ENCODE measurements around the gene USP12.

The USP12 gene

DNA sequence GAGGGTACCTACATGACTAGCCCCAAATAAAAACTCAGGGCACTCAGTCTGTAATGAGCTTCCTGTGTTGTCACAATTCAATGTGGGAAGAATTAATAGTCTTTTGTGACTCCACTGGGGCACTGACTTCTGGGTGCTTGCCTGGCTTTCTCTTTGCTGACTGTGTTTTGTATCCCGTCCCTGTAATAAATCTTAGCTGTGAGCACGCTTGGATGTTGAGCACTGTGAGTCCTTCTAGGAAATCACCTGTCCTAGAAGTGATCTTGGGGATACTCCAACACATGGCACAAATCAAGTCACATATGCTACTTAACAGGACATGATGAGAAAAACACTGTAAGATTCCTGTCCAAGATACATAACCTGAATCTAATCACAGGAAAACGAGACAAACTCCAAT lies 83.0 kb downstream of the USP12 start:
- no peaks in the 10 kb centered on the region for H3K27me3 ChIP-seq (ENCODE audit: insufficient read depth, low read length)
- no peak overlapping the region for H3K23ac ChIP-seq (ENCODE audit: low read length)
- H2BK5ac ChIP-seq (ENCODE audit: low read depth, low read length, poor library complexity) = no peak overlapping the region
- no peak overlapping the region for H4K12ac ChIP-seq (ENCODE audit: low read depth, low read length)
- no peak overlapping the region for H3K9ac ChIP-seq (ENCODE audit: low read length)
- no peak overlapping the region for H2AFZ ChIP-seq (ENCODE audit: insufficient read depth, low read length, poor library complexity)
- DNase-seq = no peak
- peaks cover 9 to 14% of the 10 kb centered on the region in 2 experiments for H3K36me3 ChIP-seq (ENCODE audit: control insufficient read depth in 1 of 2, insufficient read depth in 2 of 2, low read length in 2 of 2)
- no peak overlapping the region for H4K91ac ChIP-seq (ENCODE audit: low read depth, low read length)
- H3K4me2 ChIP-seq (ENCODE audit: low read length) = no peak overlapping the region
- H2BK120ac ChIP-seq (ENCODE audit: insufficient read depth, low read length, poor library complexity) = no peak overlapping the region
- no peaks in the 10 kb centered on the region for H3K9me3 ChIP-seq (ENCODE audit: insufficient read depth, low read depth, low read length)
- no peak overlapping the region for H3K4ac ChIP-seq (ENCODE audit: low read depth, low read length)
- H3K4me3 ChIP-seq (ENCODE audit: low read depth, low read length) = no peak overlapping the region
- H3K4me1 ChIP-seq (ENCODE audit: control insufficient read depth in 1 of 2, insufficient read depth in 2 of 2, low read length in 2 of 2) = no peaks in the 10 kb centered on the region
- no peak overlapping the region for H3K27ac ChIP-seq (ENCODE audit: low read depth, low read length)
- no peak overlapping the region for H3K18ac ChIP-seq (ENCODE audit: low read length)
- H3K79me1 ChIP-seq (ENCODE audit: low read length) = no peaks in the 10 kb centered on the region
- no peak overlapping the region for H2AK5ac ChIP-seq (ENCODE audit: low read length)
- no peaks in the 10 kb centered on the region for H3K79me2 ChIP-seq (ENCODE audit: control insufficient read depth, insufficient read depth, low read length, poor library complexity)
- no peak overlapping the region for H4K8ac ChIP-seq (ENCODE audit: low read depth, low read length)
- no peak overlapping the region for H2BK12ac ChIP-seq (ENCODE audit: low read length)
- no CpG with 5 or more reads among the region's 3 CpGs for WGBS (ENCODE audit: extremely low coverage, insufficient coverage, insufficient read length)
- no peak overlapping the region for H3K14ac ChIP-seq (ENCODE audit: low read length)

- no peaks in the 10 kb centered on the region for H3K9me3 ChIP-seq (ENCODE audit: insufficient read depth, low read depth, low read length)
- WGBS (ENCODE audit: extremely low coverage, insufficient coverage, insufficient read length) = no CpG with 5 or more reads among the region's 6 CpGs
- H2BK12ac ChIP-seq (ENCODE audit: low read length) = no peak overlapping the region
- H3K27ac ChIP-seq (ENCODE audit: low read depth, low read length) = no peak overlapping the region
- H2BK120ac ChIP-seq (ENCODE audit: insufficient read depth, low read length, poor library complexity) = no peak overlapping the region
- no peaks in the 10 kb centered on the region for H3K79me1 ChIP-seq (ENCODE audit: low read length)
- no peak overlapping the region for H3K4me3 ChIP-seq (ENCODE audit: low read depth, low read length)
- H3K23ac ChIP-seq (ENCODE audit: low read length) = no peak overlapping the region
- H4K91ac ChIP-seq (ENCODE audit: low read depth, low read length) = no peak overlapping the region
- H3K4me2 ChIP-seq (ENCODE audit: low read length) = no peak overlapping the region
- H3K79me2 ChIP-seq (ENCODE audit: control insufficient read depth, insufficient read depth, low read length, poor library complexity) = no peaks in the 10 kb centered on the region
- H2AK5ac ChIP-seq (ENCODE audit: low read length) = no peak overlapping the region
- no peak overlapping the region for H3K9ac ChIP-seq (ENCODE audit: low read length)
- H3K4me1 ChIP-seq (ENCODE audit: control insufficient read depth in 1 of 2, insufficient read depth in 2 of 2, low read length in 2 of 2) = no peaks in the 10 kb centered on the region
- H3K27me3 ChIP-seq (ENCODE audit: insufficient read depth, low read length) = no peaks in the 10 kb centered on the region
- no peak overlapping the region for H3K14ac ChIP-seq (ENCODE audit: low read length)
- no peak overlapping the region for H4K12ac ChIP-seq (ENCODE audit: low read depth, low read length)
- no peak overlapping the region for H2BK5ac ChIP-seq (ENCODE audit: low read depth, low read length, poor library complexity)
- no peak overlapping the region for H3K18ac ChIP-seq (ENCODE audit: low read length)
- H3K36me3 ChIP-seq (ENCODE audit: control insufficient read depth in 1 of 2, insufficient read depth in 2 of 2, low read length in 2 of 2) = peaks cover 11 to 18% of the 10 kb centered on the region in 2 experiments
- H4K8ac ChIP-seq (ENCODE audit: low read depth, low read length) = no peak overlapping the region
- H2AFZ ChIP-seq (ENCODE audit: insufficient read depth, low read length, poor library complexity) = no peak overlapping the region
- no peak overlapping the region for H3K4ac ChIP-seq (ENCODE audit: low read depth, low read length)
- DNase-seq = no peak
Measured at GRCh38 chr13:27086599-27087265, 84.9 kb downstream of the USP12 start.

DNA sequence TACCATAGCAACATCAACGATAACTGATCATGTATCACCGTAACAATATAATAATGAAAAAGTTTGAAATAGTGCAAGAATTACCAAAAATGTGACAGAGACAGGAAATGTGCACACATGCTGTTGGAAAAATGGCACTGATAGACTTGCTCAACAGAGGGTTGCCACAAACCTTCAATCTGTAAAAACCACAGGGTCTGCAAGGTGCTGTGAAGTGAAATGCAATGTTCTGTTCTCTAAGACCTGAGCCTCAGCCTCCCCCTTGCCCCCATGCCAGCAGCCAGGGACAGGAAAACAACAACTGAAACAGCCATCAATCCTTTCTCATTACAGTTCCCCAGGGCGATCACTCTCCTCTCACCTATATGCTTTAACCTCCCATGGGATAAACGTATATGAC lies 88.4 kb downstream of the USP12 start:
- no peak overlapping the region for H4K12ac ChIP-seq (ENCODE audit: low read depth, low read length)
- no peak overlapping the region for H3K14ac ChIP-seq (ENCODE audit: low read length)
- H3K79me2 ChIP-seq (ENCODE audit: control insufficient read depth, insufficient read depth, low read length, poor library complexity) = no peaks in the 10 kb centered on the region
- no peaks in the 10 kb centered on the region for H3K9me3 ChIP-seq (ENCODE audit: insufficient read depth, low read depth, low read length)
- H3K4me2 ChIP-seq (ENCODE audit: low read length) = no peak overlapping the region
- no peak for DNase-seq
- H3K23ac ChIP-seq (ENCODE audit: low read length) = no peak overlapping the region
- no peak overlapping the region for H2AFZ ChIP-seq (ENCODE audit: insufficient read depth, low read length, poor library complexity)
- H2AK5ac ChIP-seq (ENCODE audit: low read length) = no peak overlapping the region
- no peak overlapping the region for H3K18ac ChIP-seq (ENCODE audit: low read length)
- H4K91ac ChIP-seq (ENCODE audit: low read depth, low read length) = no peak overlapping the region
- H4K8ac ChIP-seq (ENCODE audit: low read depth, low read length) = no peak overlapping the region
- H3K4ac ChIP-seq (ENCODE audit: low read depth, low read length) = no peak overlapping the region
- no CpG with 5 or more reads among the region's 4 CpGs for WGBS (ENCODE audit: extremely low coverage, insufficient coverage, insufficient read length)
- no peak overlapping the region for H3K9ac ChIP-seq (ENCODE audit: low read length)
- no peaks in the 10 kb centered on the region for H3K79me1 ChIP-seq (ENCODE audit: low read length)
- peaks cover 11 to 13% of the 10 kb centered on the region in 2 experiments for H3K4me1 ChIP-seq (ENCODE audit: control insufficient read depth in 1 of 2, insufficient read depth in 2 of 2, low read length in 2 of 2)
- no peak overlapping the region for H2BK12ac ChIP-seq (ENCODE audit: low read length)
- peaks cover 11 to 13% of the 10 kb centered on the region in 2 experiments for H3K36me3 ChIP-seq (ENCODE audit: control insufficient read depth in 1 of 2, insufficient read depth in 2 of 2, low read length in 2 of 2)
- no peak overlapping the region for H2BK5ac ChIP-seq (ENCODE audit: low read depth, low read length, poor library complexity)
- no peak overlapping the region for H3K4me3 ChIP-seq (ENCODE audit: low read depth, low read length)
- no peak overlapping the region for H2BK120ac ChIP-seq (ENCODE audit: insufficient read depth, low read length, poor library complexity)
- H3K27me3 ChIP-seq (ENCODE audit: insufficient read depth, low read length) = no peaks in the 10 kb centered on the region
- H3K27ac ChIP-seq (ENCODE audit: low read depth, low read length) = no peak overlapping the region

GRCh38 chr13:27081893-27082679 lies 89.5 kb downstream of the USP12 start:
- Histone ChIP-seq H3K79me1 (ENCODE audit: low read length) (no peaks in the 10 kb centered on the region), H3K23ac (ENCODE audit: low read length) (no peak overlapping the region), H3K14ac (ENCODE audit: low read length) (no peak overlapping the region), H4K12ac (ENCODE audit: low read depth, low read length) (no peak overlapping the region), H3K4me3 (ENCODE audit: low read depth, low read length) (no peak overlapping the region), H3K18ac (ENCODE audit: low read length) (no peak overlapping the region), H3K9me3 (ENCODE audit: insufficient read depth, low read depth, low read length) (no peaks in the 10 kb centered on the region), H3K36me3 (ENCODE audit: control insufficient read depth in 1 of 2, insufficient read depth in 2 of 2, low read length in 2 of 2) (peaks cover 10 to 11% of the 10 kb centered on the region in 2 experiments), H3K4me2 (ENCODE audit: low read length) (no peak overlapping the region), H2AFZ (ENCODE audit: insufficient read depth, low read length, poor library complexity) (no peak overlapping the region), H3K4me1 (ENCODE audit: control insufficient read depth in 1 of 2, insufficient read depth in 2 of 2, low read length in 2 of 2) (peaks cover 11 to 13% of the 10 kb centered on the region in 2 experiments), H3K27ac (ENCODE audit: low read depth, low read length) (no peak overlapping the region), H3K4ac (ENCODE audit: low read depth, low read length) (no peak overlapping the region), H3K27me3 (ENCODE audit: insufficient read depth, low read length) (no peaks in the 10 kb centered on the region), H2BK12ac (ENCODE audit: low read length) (no peak overlapping the region), H3K9ac (ENCODE audit: low read length) (no peak overlapping the region), H2BK5ac (ENCODE audit: low read depth, low read length, poor library complexity) (no peak overlapping the region), H2AK5ac (ENCODE audit: low read length) (no peak overlapping the region), H3K79me2 (ENCODE audit: control insufficient read depth, insufficient read depth, low read length, poor library complexity) (no peaks in the 10 kb centered on the region), H4K8ac (ENCODE audit: low read depth, low read length) (no peak overlapping the region), H2BK120ac (ENCODE audit: insufficient read depth, low read length, poor library complexity) (no peak overlapping the region), H4K91ac (ENCODE audit: low read depth, low read length) (no peak overlapping the region)
- WGBS (ENCODE audit: extremely low coverage, insufficient coverage, insufficient read length) = no CpG with 5 or more reads among the region's 4 CpGs
- no peak for DNase-seq
